CD14-positive monocyte (primary cell): ENCODE results near the gene DBX1. TPM values are rescaled to one million over a fixed set of nuclear protein-coding genes. Genes with fewer than 3 reads are reported as not detected.

Source experiments
- DNase-seq, 3 donors: peaks; one replicate each; pipeline ENCODE4 v3.0.0-alpha.2; 2011 to 2022
- H2AFZ ChIP-seq: 2 replicates; pipeline ENCODE4 v1.6.0; 2012; ENCODE audit warnings: mild to moderate bottlenecking, low read depth, low read length, inconsistent platforms; ENCODE audit not compliant: insufficient read depth, poor library complexity, severe bottlenecking
- H3K27ac ChIP-seq, 2 donors: 1 replicate in 1 of 2; 2 replicates in 1 of 2; pipeline ENCODE4 v1.5.1; 2012 to 2013; ENCODE audit warnings: low read length in 2 of 2, control low read depth in 1 of 2, inconsistent platforms in 1 of 2, low read depth in 1 of 2, mild to moderate bottlenecking in 1 of 2
- H3K27me3 ChIP-seq, 2 donors: one replicate each; pipeline versions ENCODE4 v1.6.0 to v1.6.1; 2011 to 2013; ENCODE audit warnings: low read length in 2 of 2; ENCODE audit not compliant: control insufficient read depth in 2 of 2, insufficient read depth in 2 of 2
- H3K36me3 ChIP-seq, 2 donors: replicated peaks in 1 of 2; 1 replicate in 1 of 2; 2 replicates in 1 of 2; pipeline versions ENCODE4 v1.5.1 to v1.6.1; 2012 to 2013; ENCODE audit warnings: low read length in 2 of 2, control low read depth in 1 of 2, inconsistent platforms in 1 of 2, mild to moderate bottlenecking in 1 of 2; ENCODE audit not compliant: insufficient read depth in 2 of 2, control insufficient read depth in 1 of 2
- H3K4me1 ChIP-seq, 2 donors: 1 replicate in 1 of 2; 2 replicates in 1 of 2; pipeline versions ENCODE4 v1.5.1 to v1.6.1; 2012 to 2013; ENCODE audit warnings: low read length in 2 of 2, control low read depth in 1 of 2, inconsistent platforms in 1 of 2, mild to moderate bottlenecking in 1 of 2, moderate library complexity in 1 of 2; ENCODE audit not compliant: insufficient read depth in 2 of 2, control insufficient read depth in 1 of 2
- H3K4me2 ChIP-seq: replicated peaks from 2 replicates; pipeline ENCODE3; 2012; ENCODE audit warnings: low read length, moderate library complexity, mild to moderate bottlenecking; ENCODE audit not compliant: poor library complexity, severe bottlenecking; ENCODE audit errors: extremely low read depth
- H3K4me3 ChIP-seq, 3 experiments: fragments of 200-600 bp in 1 of 3; sonication (generic) in 1 of 3; replicated peaks in 1 of 3; 1 replicate in 2 of 3; 2 replicates in 1 of 3; pipeline ENCODE4 v1.5.1; 2011 to 2013; ENCODE audit warnings: low read length in 3 of 3, mild to moderate bottlenecking in 3 of 3, control low read depth in 2 of 3, low read depth in 2 of 3, inconsistent platforms in 1 of 3, moderate library complexity in 1 of 3
- H3K79me2 ChIP-seq: 2 replicates; pipeline ENCODE4 v1.6.0; 2012; ENCODE audit warnings: mild to moderate bottlenecking, control low read depth, inconsistent platforms, low read length, moderate library complexity; ENCODE audit not compliant: insufficient read depth
- H3K9ac ChIP-seq: 2 replicates; pipeline ENCODE4 v1.6.0; 2017; ENCODE audit warnings: low read length, mild to moderate bottlenecking; ENCODE audit not compliant: insufficient read depth, poor library complexity, severe bottlenecking
- H3K9me3 ChIP-seq, 2 donors: replicated peaks in 1 of 2; 1 replicate in 1 of 2; 2 replicates in 1 of 2; pipeline versions ENCODE4 v1.5.1 to v1.6.1; 2012 to 2013; ENCODE audit warnings: low read length in 2 of 2, control low read depth in 1 of 2; ENCODE audit not compliant: control insufficient read depth in 1 of 2, insufficient read depth in 1 of 2
- H4K20me1 ChIP-seq: 2 replicates; pipeline ENCODE4 v1.6.0; 2012; ENCODE audit warnings: mild to moderate bottlenecking, low read length, control low read depth, moderate library complexity; ENCODE audit not compliant: insufficient read depth
- H3K27ac Mint-ChIP-seq, 7 donors: one replicate each; pipeline ENCODE4 v1.8.0; 2020; ENCODE audit warnings: mild to moderate bottlenecking in 7 of 7, mixed read lengths in 7 of 7, moderate library complexity in 6 of 7, inconsistent platforms in 2 of 7
- H3K27me3 Mint-ChIP-seq, 3 donors: one replicate each; pipeline ENCODE4 v1.8.0; 2021 to 2022; ENCODE audit warnings: low read depth in 3 of 3, mild to moderate bottlenecking in 3 of 3, mixed read lengths in 3 of 3, moderate library complexity in 3 of 3, inconsistent platforms in 1 of 3
- H3K36me3 Mint-ChIP-seq, 2 donors: one replicate each; pipeline ENCODE4 v1.8.0; 2020; ENCODE audit warnings: mixed read lengths in 2 of 2, inconsistent platforms in 1 of 2, mild to moderate bottlenecking in 1 of 2
- H3K4me1 Mint-ChIP-seq: one replicate; pipeline ENCODE4 v1.8.0; 2020; ENCODE audit warnings: mild to moderate bottlenecking, mixed read lengths
- H3K4me3 Mint-ChIP-seq, 2 donors: one replicate each; pipeline ENCODE4 v1.8.0; 2020; ENCODE audit warnings: mild to moderate bottlenecking in 2 of 2, mixed read lengths in 2 of 2, moderate library complexity in 1 of 2
- H3K9me3 Mint-ChIP-seq, 7 donors: one replicate each; pipeline ENCODE4 v1.8.0; 2020 to 2022; ENCODE audit warnings: mixed read lengths in 7 of 7, mild to moderate bottlenecking in 6 of 7, moderate library complexity in 6 of 7, inconsistent platforms in 2 of 7
- whole genome bisulfite sequencing: methylation state at CpG from one replicate; pipeline ENCODE4 v1.1.5; 2013; ENCODE audit warnings: missing lambda C conversion rate; ENCODE audit not compliant: insufficient coverage; 5-methylcytosine and 5-hydroxymethylcytosine counted together
- intact Hi-C, 2 donors: fragments of 100-400 bp; cut with micrococcal nuclease; formaldehyde crosslinking; loops; one replicate each; pipeline versions ENCODE4 v1.15.0 to v1.15.1; 2023
- polyA plus RNA-seq, 3 donors: library from polyadenylated mRNA; depleted of rRNA in 1 of 3; unstranded in 2 of 3; stranded (reverse) in 1 of 3; fragments of 300-500 nt in 2 of 3; fragments of >200 nt in 1 of 3; fragmentation: Illumina TruSeq in 2 of 3; gene quantifications; 1 replicate in 2 of 3; 2 replicates in 1 of 3; pipeline ENCODE4 v1.2.3, GENCODE V29; 2012 to 2021
- TF ChIP-seq, protein P1 (sequence below): fragments of 200-600 bp; IDR thresholded peaks from one replicate; pipeline ENCODE4 v1.8.0; 2022; ENCODE audit warnings: antibody characterized with exemption, mild to moderate bottlenecking

The DBX1 gene
- polyA plus RNA-seq, 3 donors, result not detected

DNA sequence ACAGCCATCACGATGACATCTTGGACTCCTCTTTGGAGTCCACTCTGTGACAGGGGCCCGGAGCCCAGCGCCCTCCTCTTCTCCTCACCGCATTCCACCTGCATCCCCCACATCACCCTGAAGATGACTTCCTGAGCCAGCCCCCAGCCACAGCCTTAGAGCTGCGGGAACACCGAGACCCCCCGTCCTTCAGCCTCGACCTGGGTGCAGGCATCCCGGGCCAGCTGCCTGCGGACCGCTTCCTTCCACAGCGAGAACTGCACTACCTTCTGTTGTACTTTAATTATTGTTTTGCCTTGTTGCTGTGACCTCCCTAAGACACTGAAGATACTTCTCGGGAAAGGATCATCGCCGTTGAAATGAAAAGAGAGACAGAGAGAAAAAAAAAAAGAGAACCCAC is 42.1 kb downstream of the DBX1 start:
- TF ChIP-seq, protein P1, sequence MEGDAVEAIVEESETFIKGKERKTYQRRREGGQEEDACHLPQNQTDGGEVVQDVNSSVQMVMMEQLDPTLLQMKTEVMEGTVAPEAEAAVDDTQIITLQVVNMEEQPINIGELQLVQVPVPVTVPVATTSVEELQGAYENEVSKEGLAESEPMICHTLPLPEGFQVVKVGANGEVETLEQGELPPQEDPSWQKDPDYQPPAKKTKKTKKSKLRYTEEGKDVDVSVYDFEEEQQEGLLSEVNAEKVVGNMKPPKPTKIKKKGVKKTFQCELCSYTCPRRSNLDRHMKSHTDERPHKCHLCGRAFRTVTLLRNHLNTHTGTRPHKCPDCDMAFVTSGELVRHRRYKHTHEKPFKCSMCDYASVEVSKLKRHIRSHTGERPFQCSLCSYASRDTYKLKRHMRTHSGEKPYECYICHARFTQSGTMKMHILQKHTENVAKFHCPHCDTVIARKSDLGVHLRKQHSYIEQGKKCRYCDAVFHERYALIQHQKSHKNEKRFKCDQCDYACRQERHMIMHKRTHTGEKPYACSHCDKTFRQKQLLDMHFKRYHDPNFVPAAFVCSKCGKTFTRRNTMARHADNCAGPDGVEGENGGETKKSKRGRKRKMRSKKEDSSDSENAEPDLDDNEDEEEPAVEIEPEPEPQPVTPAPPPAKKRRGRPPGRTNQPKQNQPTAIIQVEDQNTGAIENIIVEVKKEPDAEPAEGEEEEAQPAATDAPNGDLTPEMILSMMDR, result no peak
- Mint-ChIP-seq H3K27me3 (peaks cover 1 to 7% (median 6%) of the 10 kb centered on the region in 3 donors), H3K36me3 (no peaks in the 10 kb centered on the region), H3K27ac (peak overlapping the region in 1 of 7 donors; percentile 2), H3K4me3 (no peak overlapping the region), H3K9me3 (peaks cover 0 to 3% (median 0%) of the 10 kb centered on the region in 7 donors), H3K4me1 (no peaks in the 10 kb centered on the region)
- Histone ChIP-seq H3K4me1 (no peaks in the 10 kb centered on the region), H3K4me3 (no peak overlapping the region), H4K20me1 (no peaks in the 10 kb centered on the region), H3K27ac (no peak overlapping the region), H3K9me3 (no peaks in the 10 kb centered on the region), H3K27me3 (no peaks in the 10 kb centered on the region), H3K79me2 (no peaks in the 10 kb centered on the region), H3K9ac (no peak overlapping the region), H2AFZ (no peak overlapping the region), H3K4me2 (no peak overlapping the region), H3K36me3 (no peaks in the 10 kb centered on the region)
- WGBS, result 93% methylated on average over 9 of the region's 15 CpGs
- intact Hi-C loops, result no loop called here
- DNase-seq, result no peak

DNA sequence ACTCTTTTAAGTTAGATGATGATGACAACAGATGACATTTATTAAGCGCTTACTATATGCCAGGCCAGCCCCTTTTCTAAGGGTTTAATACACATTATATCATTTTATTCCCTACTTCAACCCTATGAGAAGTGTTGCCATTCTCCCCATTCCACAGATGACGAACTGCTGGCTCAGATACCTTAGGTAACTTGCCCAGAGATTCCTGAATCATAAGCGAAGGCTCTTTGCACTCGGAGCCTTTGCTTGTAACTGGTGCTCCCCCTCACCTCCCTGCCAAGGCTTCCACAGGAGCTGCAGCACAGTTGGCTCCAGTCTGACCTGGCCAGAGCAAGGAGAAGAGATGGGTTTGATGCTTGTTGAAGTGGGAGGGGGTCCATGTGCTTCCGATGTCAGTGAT is 43.0 kb downstream of the DBX1 start:
- peaks cover 0 to 3% (median 0%) of the 10 kb centered on the region in 7 donors for H3K9me3 Mint-ChIP-seq
- Histone ChIP-seq H3K79me2 (no peaks in the 10 kb centered on the region), H3K4me1 (peaks cover 0 to 6% of the 10 kb centered on the region in 2 donors), H3K27ac (no peak overlapping the region), H3K9ac (no peak overlapping the region), H3K27me3 (no peaks in the 10 kb centered on the region), H3K9me3 (no peaks in the 10 kb centered on the region), H3K4me3 (no peak overlapping the region), H2AFZ (no peak overlapping the region), H3K4me2 (no peak overlapping the region), H3K36me3 (no peaks in the 10 kb centered on the region), H4K20me1 (no peaks in the 10 kb centered on the region)
- H3K4me1 Mint-ChIP-seq, result peaks cover 9% of the 10 kb centered on the region
- 83% methylated on average over 2 of the region's 5 CpGs for WGBS
- peaks cover 3 to 7% (median 4%) of the 10 kb centered on the region in 3 donors for H3K27me3 Mint-ChIP-seq
- no peak overlapping the region for H3K27ac Mint-ChIP-seq
- H3K36me3 Mint-ChIP-seq, result no peaks in the 10 kb centered on the region
- TF ChIP-seq, protein P1, result no peak
- DNase-seq, result no peak
- intact Hi-C loops, result no loop called here
- no peak overlapping the region for H3K4me3 Mint-ChIP-seq
